Measurements from ENCODE around the gene KIF19.
A peak's percentile ranks its signal among the peaks of the same experiment; 100 is the strongest.

Gene KIF19

GRCh38 chr17:74380086-74380958 lies 54.3 kb downstream of the KIF19 start:
- Histone ChIP-seq H3K9ac (ENCODE audit: low read length) (no peak overlapping the region), H3K79me2 (ENCODE audit: low read length) (no peaks in the 10 kb centered on the region), H4K20me1 (ENCODE audit: insufficient read depth, low read length) (no peaks in the 10 kb centered on the region), H3K27ac (ENCODE audit: low read length) (no peak overlapping the region), H2AFZ (ENCODE audit: low read depth, low read length) (no peak overlapping the region), H3K27me3 (ENCODE audit: low read depth, low read length) (0 out of 2 replicates have a peak, but pooled peaks cover 5% of the 10 kb centered on the region), H3K4me2 (ENCODE audit: low read length) (peak overlapping the region; percentile 54; the same call in 1 of the 2 replicates), H3K9me3 (ENCODE audit: insufficient read depth, low read length) (no peaks in the 10 kb centered on the region), H3K4me3 (ENCODE audit: low read length) (no peak overlapping the region), H3K4me1 (ENCODE audit: low read length) (peaks cover 4% of the 10 kb centered on the region; the same call in 1 of the 2 replicates), H3K36me3 (replicated peaks; ENCODE audit: low read depth, low read length) (no peaks in the 10 kb centered on the region)
- TF ChIP-seq CTCF (IDR thresholded peaks at IDR 0.05; ENCODE audit: low read depth, low read length) (no peak), EZH2phosphoT487 (IDR thresholded peaks at IDR 0.05; ENCODE audit: low read depth) (no peak)

- H3K36me3 ChIP-seq (replicated peaks; ENCODE audit: low read depth, low read length), result no peaks in the 10 kb centered on the region
- H2AFZ ChIP-seq (ENCODE audit: low read depth, low read length), result no peak overlapping the region
- H3K27me3 ChIP-seq (ENCODE audit: low read depth, low read length), result 0 out of 2 replicates have a peak, but pooled peaks cover 5% of the 10 kb centered on the region
- H3K4me3 ChIP-seq (ENCODE audit: low read length), result no peak overlapping the region
- no peak overlapping the region for H3K27ac ChIP-seq (ENCODE audit: low read length)
- peaks cover 4% of the 10 kb centered on the region; the same call in 1 of the 2 replicates for H3K4me1 ChIP-seq (ENCODE audit: low read length)
- H3K9me3 ChIP-seq (ENCODE audit: insufficient read depth, low read length), result no peaks in the 10 kb centered on the region
- TF ChIP-seq EZH2phosphoT487 (IDR thresholded peaks at IDR 0.05; ENCODE audit: low read depth) (no peak), CTCF (IDR thresholded peaks at IDR 0.05; ENCODE audit: low read depth, low read length) (no peak)
- no peak overlapping the region for H3K9ac ChIP-seq (ENCODE audit: low read length)
- H4K20me1 ChIP-seq (ENCODE audit: insufficient read depth, low read length), result no peaks in the 10 kb centered on the region
- no peak overlapping the region for H3K4me2 ChIP-seq (ENCODE audit: low read length)
- H3K79me2 ChIP-seq (ENCODE audit: low read length), result no peaks in the 10 kb centered on the region
These were observed 55.2 kb downstream of the KIF19 start for GRCh38 chr17:74380959-74381808.

- Histone ChIP-seq H3K4me1 (ENCODE audit: low read length) (peaks cover 4% of the 10 kb centered on the region; the same call in 1 of the 2 replicates), H3K9me3 (ENCODE audit: insufficient read depth, low read length) (no peaks in the 10 kb centered on the region), H3K36me3 (replicated peaks; ENCODE audit: low read depth, low read length) (no peaks in the 10 kb centered on the region), H3K4me2 (ENCODE audit: low read length) (no peak overlapping the region), H3K27ac (ENCODE audit: low read length) (no peak overlapping the region), H3K79me2 (ENCODE audit: low read length) (no peaks in the 10 kb centered on the region), H3K4me3 (ENCODE audit: low read length) (no peak overlapping the region), H2AFZ (ENCODE audit: low read depth, low read length) (no peak overlapping the region), H3K9ac (ENCODE audit: low read length) (no peak overlapping the region), H4K20me1 (ENCODE audit: insufficient read depth, low read length) (no peaks in the 10 kb centered on the region), H3K27me3 (ENCODE audit: low read depth, low read length) (no peaks in the 10 kb centered on the region)
- TF ChIP-seq CTCF (IDR thresholded peaks at IDR 0.05; ENCODE audit: low read depth, low read length) (no peak), EZH2phosphoT487 (IDR thresholded peaks at IDR 0.05; ENCODE audit: low read depth) (no peak)
These were observed 57.1 kb downstream of the KIF19 start for GRCh38 chr17:74383141-74383540.

GRCh38 chr17:74385201-74385600 lies 59.2 kb downstream of the KIF19 start:
- H2AFZ ChIP-seq (ENCODE audit: low read depth, low read length), result no peak overlapping the region
- no peaks in the 10 kb centered on the region for H3K9me3 ChIP-seq (ENCODE audit: insufficient read depth, low read length)
- no peaks in the 10 kb centered on the region for H4K20me1 ChIP-seq (ENCODE audit: insufficient read depth, low read length)
- no peak overlapping the region for H3K9ac ChIP-seq (ENCODE audit: low read length)
- no peak for TF ChIP-seq CTCF (IDR thresholded peaks at IDR 0.05; ENCODE audit: low read depth, low read length)
- TF ChIP-seq EZH2phosphoT487 (IDR thresholded peaks at IDR 0.05; ENCODE audit: low read depth), result no peak
- no peaks in the 10 kb centered on the region for H3K79me2 ChIP-seq (ENCODE audit: low read length)
- no peaks in the 10 kb centered on the region for H3K4me1 ChIP-seq (ENCODE audit: low read length)
- H3K27me3 ChIP-seq (ENCODE audit: low read depth, low read length), result no peaks in the 10 kb centered on the region
- no peaks in the 10 kb centered on the region for H3K36me3 ChIP-seq (replicated peaks; ENCODE audit: low read depth, low read length)
- no peak overlapping the region for H3K4me2 ChIP-seq (ENCODE audit: low read length)
- H3K4me3 ChIP-seq (ENCODE audit: low read length), result no peak overlapping the region
- no peak overlapping the region for H3K27ac ChIP-seq (ENCODE audit: low read length)
